IPS DF 6.9 (cell line): ENCODE measurements around the gene CSNK1G1.
A peak's percentile ranks its signal among the peaks of the same experiment; 100 is the strongest.

ENCODE experiments used
- DNase-seq: peaks from one replicate; pipeline ENCODE4 v3.0.0-alpha.2; 2013; ENCODE audit warnings: low read depth, low spot score
- H3K27ac ChIP-seq: one replicate; pipeline ENCODE4 v1.5.1; 2013; ENCODE audit warnings: low read length, control low read depth
- H3K27me3 ChIP-seq: 2 replicates; pipeline ENCODE4 v1.6.1; 2013; ENCODE audit warnings: mild to moderate bottlenecking, low read length; ENCODE audit not compliant: control insufficient read depth, insufficient read depth
- H3K36me3 ChIP-seq: 2 replicates; pipeline ENCODE4 v1.6.1; 2013; ENCODE audit warnings: low read length; ENCODE audit not compliant: control insufficient read depth, insufficient read depth
- H3K4me1 ChIP-seq: 2 replicates; pipeline ENCODE4 v1.6.1; 2013; ENCODE audit warnings: low read length; ENCODE audit not compliant: control insufficient read depth, insufficient read depth
- H3K4me3 ChIP-seq: 2 replicates; pipeline ENCODE4 v1.5.1; 2013; ENCODE audit warnings: mild to moderate bottlenecking, low read length
- H3K9me3 ChIP-seq: 2 replicates; pipeline ENCODE4 v1.6.1; 2013; ENCODE audit warnings: low read length, inconsistent platforms; ENCODE audit not compliant: control insufficient read depth, insufficient read depth
- WGBS: extraction: QIAGEN DNeasy Blood & Tissue Kit; methylation state at CpG from one replicate; pipeline ENCODE4 v1.1.7; 2013; ENCODE audit warnings: mixed read lengths, missing lambda C conversion rate; ENCODE audit not compliant: insufficient read length, insufficient coverage; 5-methylcytosine and 5-hydroxymethylcytosine counted together

Gene CSNK1G1

GRCh38 chr15:64164436-64164835, 191.5 kb downstream of the CSNK1G1 start:
- Histone ChIP-seq H3K4me1 (0 out of 2 replicates have a peak, but pooled peaks cover 1% of the 10 kb centered on the region), H3K9me3 (no peaks in the 10 kb centered on the region), H3K4me3 (no peak overlapping the region), H3K27me3 (no peaks in the 10 kb centered on the region), H3K36me3 (peaks cover 11% of the 10 kb centered on the region; the same call in 1 of the 2 replicates), H3K27ac (no peak overlapping the region)
- DNase-seq, result no peak
- WGBS, result no CpG with 5 or more reads among the region's 4 CpGs

GRCh38 chr15:64163659-64164362, 192.2 kb downstream of the CSNK1G1 start:
- Histone ChIP-seq H3K9me3 (no peaks in the 10 kb centered on the region), H3K27me3 (no peaks in the 10 kb centered on the region), H3K36me3 (peaks cover 15% of the 10 kb centered on the region), H3K27ac (no peak overlapping the region), H3K4me3 (no peak overlapping the region), H3K4me1 (0 out of 2 replicates have a peak, but pooled peaks cover 1% of the 10 kb centered on the region)
- WGBS, result 100% methylated on average over 4 of the region's 14 CpGs
- DNase-seq, result no peak

DNA sequence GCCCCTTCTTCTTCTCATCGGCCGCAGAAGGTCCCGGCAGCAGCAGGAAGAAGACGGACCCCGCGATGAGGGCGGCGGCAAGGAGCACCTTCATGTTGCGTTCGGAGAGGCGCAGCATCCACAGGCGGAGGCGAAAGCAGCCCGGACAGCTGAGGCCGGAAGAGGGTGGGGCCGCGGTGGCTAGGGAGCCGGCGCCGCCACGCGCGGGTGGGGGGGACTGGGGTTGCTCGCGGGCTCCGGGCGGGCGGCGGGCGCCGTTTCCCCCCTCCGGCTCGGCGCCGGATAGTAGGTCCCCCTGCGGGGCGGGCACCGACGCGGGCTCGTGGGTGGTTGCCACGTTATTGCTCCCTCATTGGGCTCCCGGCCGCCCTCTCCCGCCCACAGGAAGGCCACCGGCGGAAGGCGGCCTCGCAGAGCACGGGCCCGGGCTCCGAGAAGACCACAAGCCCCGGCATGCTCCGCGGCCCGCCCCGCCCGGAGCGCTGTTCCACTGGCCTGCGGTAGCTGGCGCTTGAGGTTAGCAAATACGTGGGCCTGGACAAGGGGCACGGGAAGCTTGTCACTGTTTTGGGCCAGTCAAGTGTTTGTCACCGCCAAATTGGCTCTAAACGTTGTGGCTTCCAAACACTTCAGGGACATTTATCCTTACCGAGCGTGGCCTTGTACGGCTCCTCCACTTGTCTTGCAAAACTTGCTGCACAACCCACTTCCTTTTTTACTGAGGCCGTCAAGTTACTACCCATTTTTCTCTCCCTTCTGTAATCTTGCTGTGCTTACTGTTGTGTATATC, 192.9 kb downstream of the CSNK1G1 start, which contains the start of gene PPIB:
Gene PPIB, minus strand, starts transcription at position 154 of the 790 bp plus-strand sequence. Its CDS starts 36 bp downstream, at position 118.
- no CpG with 5 or more reads among the region's 69 CpGs for WGBS
- Histone ChIP-seq H3K9me3 (no peaks in the 10 kb centered on the region), H3K27ac (no peak within 1 kb of the TSS), H3K27me3 (no peaks in the 10 kb centered on the region), H3K36me3 (peaks cover 22% of the 10 kb centered on the region), H3K4me1 (no peaks in the 10 kb centered on the region), H3K4me3 (peak within 1 kb of the TSS; percentile 75)
- peak; percentile 80 for DNase-seq

DNA sequence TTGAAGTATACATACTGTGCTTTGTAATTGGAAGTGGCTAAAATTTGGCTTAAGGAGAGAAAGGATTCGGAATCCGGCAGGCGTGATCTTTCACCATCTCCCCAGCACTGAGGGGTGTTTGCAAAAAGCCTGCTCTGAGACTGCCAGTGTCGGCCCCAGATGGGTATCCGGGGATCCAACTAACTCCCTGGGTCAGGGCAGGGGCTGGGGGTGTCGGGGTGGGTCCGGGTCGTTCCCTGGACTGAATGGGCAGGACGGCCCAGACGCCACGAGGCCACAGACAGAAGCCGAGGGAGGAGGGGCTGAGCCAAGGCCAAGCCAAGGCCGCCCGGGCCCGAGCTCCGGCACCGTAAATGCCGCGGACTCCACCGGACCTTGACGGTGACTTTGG, 193.5 kb downstream of the CSNK1G1 start:
- no CpG with 5 or more reads among the region's 21 CpGs for WGBS
- DNase-seq, result no peak
- Histone ChIP-seq H3K4me1 (no peaks in the 10 kb centered on the region), H3K36me3 (peaks cover 28% of the 10 kb centered on the region), H3K27ac (no peak overlapping the region), H3K4me3 (peak overlapping the region; percentile 75), H3K9me3 (no peaks in the 10 kb centered on the region), H3K27me3 (no peaks in the 10 kb centered on the region)

GRCh38 chr15:64161688-64162477, 194.1 kb downstream of the CSNK1G1 start:
- H3K27me3 ChIP-seq, result no peaks in the 10 kb centered on the region
- peak overlapping the region; percentile 75; the same call in 1 of the 2 replicates for H3K4me3 ChIP-seq
- H3K4me1 ChIP-seq, result no peaks in the 10 kb centered on the region
- no peak for DNase-seq
- peaks cover 34% of the 10 kb centered on the region for H3K36me3 ChIP-seq
- no peaks in the 10 kb centered on the region for H3K9me3 ChIP-seq
- no CpG with 5 or more reads among the region's 12 CpGs for WGBS
- no peak overlapping the region for H3K27ac ChIP-seq

- Histone ChIP-seq H3K9me3 (no peaks in the 10 kb centered on the region), H3K36me3 (peaks cover 54% of the 10 kb centered on the region), H3K4me1 (no peaks in the 10 kb centered on the region), H3K27me3 (no peaks in the 10 kb centered on the region), H3K4me3 (no peak overlapping the region), H3K27ac (no peak overlapping the region)
- DNase-seq, result no peak
- no CpG with 5 or more reads among the region's 11 CpGs for WGBS
Observed at GRCh38 chr15:64158363-64159134, 197.4 kb downstream of the CSNK1G1 start.

GRCh38 chr15:64157599-64158125, 198.3 kb downstream of the CSNK1G1 start:
- Histone ChIP-seq H3K27ac (no peak overlapping the region), H3K4me3 (no peak overlapping the region), H3K4me1 (peaks cover 2% of the 10 kb centered on the region), H3K9me3 (no peaks in the 10 kb centered on the region), H3K36me3 (peaks cover 54% of the 10 kb centered on the region), H3K27me3 (peaks cover 2% of the 10 kb centered on the region; the same call in 1 of the 2 replicates)
- WGBS, result no CpG with 5 or more reads among the region's 1 CpG
- no peak for DNase-seq

- no peak for DNase-seq
- Histone ChIP-seq H3K36me3 (peaks cover 53% of the 10 kb centered on the region), H3K27ac (no peak overlapping the region), H3K27me3 (peaks cover 6% of the 10 kb centered on the region), H3K4me1 (peaks cover 2% of the 10 kb centered on the region), H3K4me3 (no peak overlapping the region), H3K9me3 (no peaks in the 10 kb centered on the region)
- no CpG with 5 or more reads among the region's 16 CpGs for WGBS
Observed at GRCh38 chr15:64156652-64157331, 199.2 kb downstream of the CSNK1G1 start.
